Fibroblast of lung (primary cell): ENCODE measurements around the gene FSTL4. TPM values are rescaled to one million over a fixed set of nuclear protein-coding genes. Genes with fewer than 3 reads are reported as not detected.

ENCODE experiments used
- DNase-seq, 2 donors: peaks; one replicate each; pipeline versions ENCODE4 v3.0.0 to v3.0.0-alpha.2; 2010; ENCODE audit warnings: low read depth in 2 of 2
- H2AFZ ChIP-seq: 2 replicates; pipeline ENCODE4 v1.5.1; 2012; ENCODE audit warnings: low read length, control low read depth, inconsistent platforms
- H3K27ac ChIP-seq: 2 replicates; pipeline ENCODE4 v1.5.1; 2011; ENCODE audit warnings: low read length, control low read depth; ENCODE audit not compliant: insufficient read depth
- H3K27me3 ChIP-seq: 2 replicates; pipeline ENCODE4 v1.5.1; 2011; ENCODE audit warnings: mild to moderate bottlenecking, low read length; ENCODE audit not compliant: control insufficient read depth, insufficient read depth
- H3K36me3 ChIP-seq: 2 replicates; pipeline ENCODE4 v1.5.1; 2011; ENCODE audit warnings: low read length; ENCODE audit not compliant: control insufficient read depth, insufficient read depth
- H3K4me1 ChIP-seq: 2 replicates; pipeline ENCODE4 v1.5.1; 2011; ENCODE audit warnings: low read length; ENCODE audit not compliant: control insufficient read depth, insufficient read depth; ENCODE audit errors: extremely low read depth
- H3K4me2 ChIP-seq: 2 replicates; pipeline ENCODE4 v1.5.1; 2011; ENCODE audit warnings: low read length, control low read depth; ENCODE audit not compliant: insufficient read depth; ENCODE audit errors: extremely low read depth
- H3K4me3 ChIP-seq, 4 experiments: fragments of 200-600 bp in 1 of 4; sonication (generic) in 1 of 4; replicated peaks in 1 of 4; 2 replicates each; pipeline ENCODE4 v1.5.1; 2011 to 2016; ENCODE audit warnings: low read length in 4 of 4, low read depth in 3 of 4, mild to moderate bottlenecking in 3 of 4, control low read depth in 2 of 4, inconsistent platforms in 1 of 4, mixed read lengths in 1 of 4; ENCODE audit not compliant: insufficient read depth in 1 of 4; ENCODE audit errors: control extremely low read depth in 1 of 4
- H3K79me2 ChIP-seq: 2 replicates; pipeline ENCODE4 v1.5.1; 2012; ENCODE audit warnings: mild to moderate bottlenecking, low read length, inconsistent platforms; ENCODE audit not compliant: control insufficient read depth, insufficient read depth
- H3K9ac ChIP-seq: 2 replicates; pipeline ENCODE4 v1.5.1; 2011; ENCODE audit warnings: mild to moderate bottlenecking, low read length, control low read depth; ENCODE audit not compliant: insufficient read depth
- H3K9me3 ChIP-seq: 2 replicates; pipeline ENCODE4 v1.5.1; 2012; ENCODE audit warnings: low read depth, low read length; ENCODE audit not compliant: control insufficient read depth, insufficient read depth
- H4K20me1 ChIP-seq: 2 replicates; pipeline ENCODE4 v1.5.1; 2011; ENCODE audit warnings: low read length; ENCODE audit not compliant: control insufficient read depth, insufficient read depth; ENCODE audit errors: extremely low read depth
- EZH2 ChIP-seq: IDR thresholded peaks from 2 replicates; pipeline ENCODE4 v1.5.1; 2012; ENCODE audit warnings: low read length, control low read depth, mild to moderate bottlenecking; ENCODE audit errors: missing control alignments
- polyA plus RNA-seq, 2 donors: library from polyadenylated mRNA; depleted of rRNA in 1 of 2; stranded (reverse) in 1 of 2; unstranded in 1 of 2; fragments of >200 nt; gene quantifications; 2 replicates each; pipeline ENCODE4 v1.2.1, GENCODE V29; 2011 to 2012; ENCODE audit warnings: missing spikeins in 1 of 2
- total RNA-seq: library from RNA; depleted of rRNA; stranded (reverse); fragments of >200 nt; gene quantifications from 2 replicates; pipeline ENCODE4 v1.2.1, GENCODE V29; 2014
- TF ChIP-seq, protein P1 (sequence below), 2 donors: IDR thresholded peaks in 1 of 2; conservative IDR thresholded peaks in 1 of 2; 1 replicate in 1 of 2; 2 replicates in 1 of 2; pipeline ENCODE4 v1.5.1; 2011 to 2012; ENCODE audit warnings: low read length in 2 of 2, control low read depth in 1 of 2, inconsistent platforms in 1 of 2, low read depth in 1 of 2, mild to moderate bottlenecking in 1 of 2

The FSTL4 gene
- total and polyA plus RNA-seq, 2 donors (not counting 1 experiment from before 2014, with no cell fraction given): 0.17 to 0.33 TPM

DNA sequence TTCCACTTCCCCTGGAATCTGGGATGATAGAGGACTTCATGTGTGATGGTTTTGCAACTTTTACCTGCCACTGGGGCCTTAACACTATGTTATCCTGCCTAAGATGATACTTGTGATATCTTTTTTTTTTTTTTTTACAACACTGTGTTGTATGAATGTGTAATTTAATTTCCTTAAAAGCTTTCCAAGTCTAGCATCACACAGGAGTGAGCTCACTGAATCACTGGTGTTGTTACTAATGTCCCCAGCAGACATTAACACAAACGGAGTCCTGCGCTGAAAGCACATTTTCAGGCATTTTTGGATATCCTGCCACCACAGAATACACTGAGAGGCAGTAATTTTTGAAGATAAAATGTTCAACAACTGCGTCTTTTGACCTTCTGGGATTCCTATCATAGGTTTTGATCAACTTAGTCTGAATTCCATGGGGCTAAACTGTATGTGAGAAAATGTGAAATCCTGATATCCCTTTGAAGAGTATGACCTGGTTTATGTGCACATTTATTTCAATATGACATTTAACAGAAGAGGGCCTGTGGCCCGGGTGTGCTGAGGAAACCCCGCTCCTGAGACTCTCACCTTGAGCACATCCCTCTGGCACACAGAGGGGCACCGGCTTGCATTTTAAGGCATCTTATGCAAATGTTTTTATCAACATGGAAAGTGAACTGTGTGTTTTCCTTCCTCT, 118.0 kb downstream of the FSTL4 start:
- no peak overlapping the region for H3K9ac ChIP-seq
- no peaks in the 10 kb centered on the region for H3K36me3 ChIP-seq
- H3K9me3 ChIP-seq: no peaks in the 10 kb centered on the region
- H3K27me3 ChIP-seq: no peaks in the 10 kb centered on the region
- no peak for DNase-seq
- no peak overlapping the region for H2AFZ ChIP-seq
- no peak overlapping the region for H3K4me2 ChIP-seq
- H3K79me2 ChIP-seq: no peaks in the 10 kb centered on the region
- H3K4me1 ChIP-seq: no peaks in the 10 kb centered on the region
- H3K4me3 ChIP-seq: no peak overlapping the region
- H4K20me1 ChIP-seq: no peaks in the 10 kb centered on the region
- TF ChIP-seq EZH2: no peak
- TF ChIP-seq, protein P1, sequence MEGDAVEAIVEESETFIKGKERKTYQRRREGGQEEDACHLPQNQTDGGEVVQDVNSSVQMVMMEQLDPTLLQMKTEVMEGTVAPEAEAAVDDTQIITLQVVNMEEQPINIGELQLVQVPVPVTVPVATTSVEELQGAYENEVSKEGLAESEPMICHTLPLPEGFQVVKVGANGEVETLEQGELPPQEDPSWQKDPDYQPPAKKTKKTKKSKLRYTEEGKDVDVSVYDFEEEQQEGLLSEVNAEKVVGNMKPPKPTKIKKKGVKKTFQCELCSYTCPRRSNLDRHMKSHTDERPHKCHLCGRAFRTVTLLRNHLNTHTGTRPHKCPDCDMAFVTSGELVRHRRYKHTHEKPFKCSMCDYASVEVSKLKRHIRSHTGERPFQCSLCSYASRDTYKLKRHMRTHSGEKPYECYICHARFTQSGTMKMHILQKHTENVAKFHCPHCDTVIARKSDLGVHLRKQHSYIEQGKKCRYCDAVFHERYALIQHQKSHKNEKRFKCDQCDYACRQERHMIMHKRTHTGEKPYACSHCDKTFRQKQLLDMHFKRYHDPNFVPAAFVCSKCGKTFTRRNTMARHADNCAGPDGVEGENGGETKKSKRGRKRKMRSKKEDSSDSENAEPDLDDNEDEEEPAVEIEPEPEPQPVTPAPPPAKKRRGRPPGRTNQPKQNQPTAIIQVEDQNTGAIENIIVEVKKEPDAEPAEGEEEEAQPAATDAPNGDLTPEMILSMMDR (conservative IDR thresholded peaks at IDR 0.05 in 1 of 2, IDR thresholded peaks at IDR 0.05 in 1 of 2; ENCODE audit: low read depth in 1 of 2, low read length in 2 of 2): no peak
- H3K27ac ChIP-seq: no peak overlapping the region

DNA sequence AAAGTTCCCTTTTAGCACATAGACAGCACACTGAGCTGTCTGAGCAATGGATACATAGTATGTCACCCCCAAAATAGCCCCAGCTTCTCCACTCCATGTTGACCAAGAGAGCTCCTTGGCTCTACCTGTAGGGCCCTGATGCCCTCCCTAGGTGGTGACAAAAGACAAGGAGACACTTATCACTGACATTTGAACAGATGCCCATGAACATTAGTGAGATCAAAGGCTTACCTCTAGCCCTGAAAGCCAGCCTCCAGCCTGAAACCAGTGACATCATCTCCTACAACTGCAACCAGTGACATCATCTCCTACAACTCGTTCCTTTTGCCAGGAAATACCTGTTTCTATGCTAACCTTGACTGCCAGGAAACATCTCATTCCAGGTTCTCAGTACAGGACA, 122.7 kb downstream of the FSTL4 start:
- Histone ChIP-seq H2AFZ (no peak overlapping the region), H3K4me2 (no peak overlapping the region), H4K20me1 (no peaks in the 10 kb centered on the region), H3K27me3 (peaks cover 4% of the 10 kb centered on the region), H3K4me3 (no peak overlapping the region), H3K36me3 (no peaks in the 10 kb centered on the region), H3K4me1 (no peaks in the 10 kb centered on the region), H3K9ac (no peak overlapping the region), H3K9me3 (no peaks in the 10 kb centered on the region), H3K79me2 (no peaks in the 10 kb centered on the region), H3K27ac (no peak overlapping the region)
- no peak for TF ChIP-seq EZH2
- TF ChIP-seq, protein P1 (conservative IDR thresholded peaks at IDR 0.05 in 1 of 2, IDR thresholded peaks at IDR 0.05 in 1 of 2; ENCODE audit: low read depth in 1 of 2, low read length in 2 of 2): no peak
- no peak for DNase-seq

DNA sequence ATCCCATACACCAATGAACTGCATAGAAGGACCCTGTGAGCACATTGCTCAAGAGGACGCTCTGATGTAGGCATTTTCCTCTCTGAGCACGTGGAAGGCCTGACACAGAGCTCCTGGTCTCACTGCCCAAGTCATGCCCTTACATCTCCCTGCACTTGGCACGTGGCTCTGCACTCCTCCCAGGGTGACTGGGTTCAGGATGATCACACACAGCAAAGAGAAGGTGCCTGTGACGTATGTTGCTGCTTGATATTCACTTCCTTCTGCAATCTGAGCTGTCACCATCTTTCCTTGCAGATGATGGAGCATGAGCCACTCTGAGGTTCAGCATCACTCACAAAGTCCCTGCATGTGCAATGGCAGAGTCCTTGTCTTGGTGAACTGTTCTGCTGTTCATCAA, 125.2 kb downstream of the FSTL4 start:
- Histone ChIP-seq H3K79me2 (no peaks in the 10 kb centered on the region), H3K27ac (no peak overlapping the region), H3K36me3 (no peaks in the 10 kb centered on the region), H3K4me3 (no peak overlapping the region), H3K27me3 (peaks cover 4% of the 10 kb centered on the region), H4K20me1 (no peaks in the 10 kb centered on the region), H2AFZ (no peak overlapping the region), H3K4me1 (no peaks in the 10 kb centered on the region), H3K9me3 (no peaks in the 10 kb centered on the region), H3K4me2 (no peak overlapping the region), H3K9ac (no peak overlapping the region)
- no peak for TF ChIP-seq EZH2
- TF ChIP-seq, protein P1 (conservative IDR thresholded peaks at IDR 0.05 in 1 of 2, IDR thresholded peaks at IDR 0.05 in 1 of 2; ENCODE audit: low read depth in 1 of 2, low read length in 2 of 2): no peak
- DNase-seq: no peak
